SH-SY5Y (cell line): Measurements from ENCODE around the gene LHX1.

Source experiments
- GATA2 ChIP-seq: IDR thresholded peaks from 2 replicates; pipeline ENCODE4 v1.6.1; 2011; ENCODE audit warnings: mild to moderate bottlenecking, low read depth, low read length
- GATA3 ChIP-seq: IDR thresholded peaks from 2 replicates; pipeline ENCODE4 v1.6.1; 2011; ENCODE audit warnings: low read depth, mild to moderate bottlenecking, low read length, moderate library complexity

The LHX1 gene

GRCh38 chr17:36939802-36940312 lies 2.6 kb downstream of the LHX1 start:
- TF ChIP-seq GATA2 (no peak), GATA3 (no peak)

GRCh38 chr17:36940313-36941264 lies 3.3 kb downstream of the LHX1 start:
- TF ChIP-seq GATA2: no peak
- TF ChIP-seq GATA3: no peak

- TF ChIP-seq GATA2: no peak
- TF ChIP-seq GATA3: no peak
Observed at GRCh38 chr17:36941265-36942010, 4.2 kb downstream of the LHX1 start.

GRCh38 chr17:36942019-36942599 lies 4.8 kb downstream of the LHX1 start:
- no peak for TF ChIP-seq GATA3
- TF ChIP-seq GATA2: no peak

GRCh38 chr17:36942631-36943125 lies 5.4 kb downstream of the LHX1 start:
- no peak for TF ChIP-seq GATA3
- no peak for TF ChIP-seq GATA2

GRCh38 chr17:36943250-36944191 lies 6.2 kb downstream of the LHX1 start:
- TF ChIP-seq GATA3 (no peak), GATA2 (no peak)

GRCh38 chr17:36944553-36944952 lies 7.3 kb downstream of the LHX1 start:
- TF ChIP-seq GATA3: no peak
- TF ChIP-seq GATA2: no peak

- TF ChIP-seq GATA3 (no peak), GATA2 (no peak)
Observed at GRCh38 chr17:36945140-36945539, 7.9 kb downstream of the LHX1 start.

- TF ChIP-seq GATA2: no peak
- no peak for TF ChIP-seq GATA3
Observed at GRCh38 chr17:36945959-36946725, 8.9 kb downstream of the LHX1 start.

- TF ChIP-seq GATA2 (no peak), GATA3 (no peak)
Observed at GRCh38 chr17:36946726-36947091, 9.4 kb downstream of the LHX1 start.

- TF ChIP-seq GATA2 (0 out of 2 replicates have a peak, but pooled peaks have one; percentile 37), GATA3 (no peak)
Observed at GRCh38 chr17:36947922-36948716, 10.8 kb downstream of the LHX1 start.

GRCh38 chr17:36948717-36949460 lies 11.6 kb downstream of the LHX1 start, which contains the start of gene AATF:
TSS of gene AATF (plus strand) at chr17:36948954. CDS start at chr17:36949126, 172 bp downstream.
- TF ChIP-seq GATA2 (peak; percentile 42; the same call in 1 of the 2 replicates), GATA3 (no peak)
